Subcutaneous adipose tissue (tissue), 4 donors: ENCODE measurements around the gene SH2D6. TPM values are rescaled to one million over a fixed set of nuclear protein-coding genes. Genes with fewer than 3 reads are reported as not detected.

Experiments
- total RNA-seq, 4 donors: library from RNA; depleted of rRNA; stranded (reverse); fragments of >200 nt; gene quantifications; one replicate each; pipeline ENCODE4 v1.1.0, GENCODE V29; 2016
- TF ChIP-seq, protein P1 (sequence below): fragments of 450-650 bp; IDR thresholded peaks from one replicate; pipeline ENCODE4 v1.5.1; 2016; ENCODE audit warnings: low read depth, mild to moderate bottlenecking, control low read depth, antibody characterized with exemption, moderate library complexity

SH2D6 gene
- total RNA-seq, 4 donors from 2014 or later = 2.8 TPM; not detected in 3

DNA sequence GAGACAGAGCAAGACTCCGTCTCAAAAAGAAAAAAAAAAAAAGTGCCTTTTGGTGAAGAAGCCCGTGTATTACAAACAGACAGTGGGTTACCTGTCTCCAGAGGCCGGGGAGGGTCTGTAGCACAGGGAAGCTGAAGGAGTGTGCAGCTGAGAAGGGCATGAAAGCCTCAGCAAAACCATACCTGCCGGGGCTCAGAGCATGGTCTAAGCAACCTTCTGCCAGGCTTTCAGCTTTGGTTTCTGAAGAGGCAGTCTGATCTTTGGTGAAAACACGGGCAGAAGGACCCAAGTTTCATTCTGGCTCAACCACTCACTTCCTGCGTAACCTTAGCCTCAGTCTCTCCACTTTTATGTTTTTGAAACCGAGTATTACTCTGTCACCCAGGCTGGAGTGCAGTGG is 21.5 kb downstream of the SH2D6 start:
- TF ChIP-seq, protein P1, sequence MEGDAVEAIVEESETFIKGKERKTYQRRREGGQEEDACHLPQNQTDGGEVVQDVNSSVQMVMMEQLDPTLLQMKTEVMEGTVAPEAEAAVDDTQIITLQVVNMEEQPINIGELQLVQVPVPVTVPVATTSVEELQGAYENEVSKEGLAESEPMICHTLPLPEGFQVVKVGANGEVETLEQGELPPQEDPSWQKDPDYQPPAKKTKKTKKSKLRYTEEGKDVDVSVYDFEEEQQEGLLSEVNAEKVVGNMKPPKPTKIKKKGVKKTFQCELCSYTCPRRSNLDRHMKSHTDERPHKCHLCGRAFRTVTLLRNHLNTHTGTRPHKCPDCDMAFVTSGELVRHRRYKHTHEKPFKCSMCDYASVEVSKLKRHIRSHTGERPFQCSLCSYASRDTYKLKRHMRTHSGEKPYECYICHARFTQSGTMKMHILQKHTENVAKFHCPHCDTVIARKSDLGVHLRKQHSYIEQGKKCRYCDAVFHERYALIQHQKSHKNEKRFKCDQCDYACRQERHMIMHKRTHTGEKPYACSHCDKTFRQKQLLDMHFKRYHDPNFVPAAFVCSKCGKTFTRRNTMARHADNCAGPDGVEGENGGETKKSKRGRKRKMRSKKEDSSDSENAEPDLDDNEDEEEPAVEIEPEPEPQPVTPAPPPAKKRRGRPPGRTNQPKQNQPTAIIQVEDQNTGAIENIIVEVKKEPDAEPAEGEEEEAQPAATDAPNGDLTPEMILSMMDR = no peak

DNA sequence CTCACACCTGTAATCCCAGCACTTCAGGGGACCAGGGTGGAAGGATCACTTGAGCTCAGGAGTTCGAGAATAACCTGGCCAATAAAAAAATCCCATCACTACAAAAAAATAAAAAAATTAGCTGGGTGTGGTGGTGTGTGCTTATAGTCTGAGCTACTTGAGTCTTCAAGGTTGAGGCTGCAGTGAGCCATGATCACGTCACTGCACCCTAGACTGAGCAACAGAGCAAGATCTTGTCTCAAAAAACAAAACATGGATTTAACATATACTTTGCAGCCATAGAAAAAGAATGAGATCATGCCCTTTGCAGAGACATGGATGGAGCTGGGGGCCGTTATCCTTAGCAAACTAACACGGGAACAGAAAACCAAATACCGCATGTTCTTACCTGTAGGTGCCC is 22.2 kb downstream of the SH2D6 start:
- TF ChIP-seq, protein P1 = no peak

DNA sequence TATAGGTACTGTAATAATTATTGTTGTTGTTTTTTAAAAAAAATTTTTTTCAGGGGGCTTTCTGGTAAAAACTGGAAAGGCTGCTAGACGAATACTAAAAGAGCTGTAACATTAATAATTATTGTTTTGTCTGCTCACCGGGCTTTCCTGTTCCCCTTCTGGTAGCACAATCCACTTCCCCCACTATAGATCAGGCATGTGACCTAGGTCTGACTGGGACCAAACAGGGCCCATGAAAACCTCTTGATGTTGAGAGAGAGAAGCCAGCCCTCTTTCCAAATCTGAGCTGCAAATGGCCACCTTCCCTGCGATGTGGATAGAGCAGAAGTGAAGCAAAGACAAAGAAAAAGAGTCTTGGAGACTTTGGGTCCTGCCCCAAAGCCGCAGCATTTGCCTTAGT is 23.4 kb downstream of the SH2D6 start:
- TF ChIP-seq, protein P1 = no peak

DNA sequence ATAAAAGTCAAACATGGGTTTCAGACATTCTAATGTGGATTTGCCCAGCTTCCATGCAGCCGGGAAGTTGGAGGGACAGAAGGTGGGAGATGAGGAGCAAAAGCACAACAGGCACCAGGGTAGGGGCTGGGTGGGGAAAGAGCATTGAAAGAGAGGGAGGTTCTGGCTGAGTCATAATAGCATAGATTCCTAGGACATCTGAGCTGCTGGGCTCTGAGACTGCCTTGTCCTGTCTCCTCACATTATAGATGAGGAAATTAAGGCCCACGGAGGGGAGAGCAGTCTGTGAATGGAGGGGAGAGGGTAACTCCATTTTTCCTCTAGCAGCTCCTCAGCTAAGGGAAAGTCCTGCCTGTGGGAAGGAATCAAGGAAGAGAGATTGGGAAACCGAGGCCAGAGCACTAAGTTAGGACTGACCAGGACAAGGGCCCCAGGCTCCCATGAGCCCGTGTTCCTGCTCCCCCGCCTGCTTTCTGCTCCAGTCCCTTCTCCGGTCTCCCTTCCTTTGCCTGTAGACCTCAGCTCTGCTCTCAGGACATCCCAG is 26.2 kb downstream of the SH2D6 start:
- TF ChIP-seq, protein P1 = no peak

DNA sequence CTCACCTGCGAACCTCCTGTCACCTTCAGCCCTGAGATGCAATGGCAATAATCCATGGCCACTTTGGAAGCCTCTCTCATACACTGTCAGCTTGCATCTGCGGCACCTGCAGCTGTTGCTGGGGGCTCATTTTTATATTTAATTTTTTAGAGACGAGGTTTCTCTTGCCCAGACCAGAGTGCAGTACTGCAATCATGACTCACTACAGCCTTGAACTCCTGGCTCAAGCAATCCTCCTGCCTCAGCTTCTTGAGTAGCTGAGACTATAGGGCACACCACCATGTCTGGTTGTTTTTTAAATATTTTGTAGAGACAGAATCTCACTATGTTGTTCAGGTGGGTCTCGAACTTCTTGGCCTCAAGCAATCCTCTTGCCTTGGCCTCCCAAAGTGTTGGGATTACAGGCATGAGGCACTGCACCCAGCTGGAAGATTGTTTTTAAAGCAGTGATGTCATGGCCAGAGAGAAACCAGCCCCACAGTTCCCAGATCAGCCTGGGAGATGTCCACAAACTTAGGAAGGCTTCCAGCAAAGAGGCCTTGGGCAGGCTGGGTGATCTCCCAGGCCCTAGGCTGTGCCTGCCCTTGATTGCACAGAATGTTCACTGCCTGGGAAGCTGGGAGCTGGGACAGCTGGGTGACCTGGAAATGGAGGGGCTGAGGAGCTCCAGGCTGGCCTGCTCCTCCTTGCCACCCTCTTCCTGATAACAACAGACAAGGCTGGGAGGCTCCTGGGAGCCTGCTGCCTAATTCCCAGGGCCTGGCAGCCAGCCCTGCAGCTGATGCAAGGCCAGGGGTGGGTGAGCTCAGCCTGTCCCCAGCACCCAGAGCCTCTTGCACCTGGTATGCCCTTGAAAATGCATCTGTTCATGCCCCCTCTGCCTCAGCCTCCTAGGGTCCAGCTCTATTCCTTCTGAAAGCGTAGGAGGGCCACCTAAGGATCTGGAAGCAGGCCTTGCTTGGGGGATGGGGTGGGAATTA is 27.1 kb downstream of the SH2D6 start:
- TF ChIP-seq, protein P1 = no peak

DNA sequence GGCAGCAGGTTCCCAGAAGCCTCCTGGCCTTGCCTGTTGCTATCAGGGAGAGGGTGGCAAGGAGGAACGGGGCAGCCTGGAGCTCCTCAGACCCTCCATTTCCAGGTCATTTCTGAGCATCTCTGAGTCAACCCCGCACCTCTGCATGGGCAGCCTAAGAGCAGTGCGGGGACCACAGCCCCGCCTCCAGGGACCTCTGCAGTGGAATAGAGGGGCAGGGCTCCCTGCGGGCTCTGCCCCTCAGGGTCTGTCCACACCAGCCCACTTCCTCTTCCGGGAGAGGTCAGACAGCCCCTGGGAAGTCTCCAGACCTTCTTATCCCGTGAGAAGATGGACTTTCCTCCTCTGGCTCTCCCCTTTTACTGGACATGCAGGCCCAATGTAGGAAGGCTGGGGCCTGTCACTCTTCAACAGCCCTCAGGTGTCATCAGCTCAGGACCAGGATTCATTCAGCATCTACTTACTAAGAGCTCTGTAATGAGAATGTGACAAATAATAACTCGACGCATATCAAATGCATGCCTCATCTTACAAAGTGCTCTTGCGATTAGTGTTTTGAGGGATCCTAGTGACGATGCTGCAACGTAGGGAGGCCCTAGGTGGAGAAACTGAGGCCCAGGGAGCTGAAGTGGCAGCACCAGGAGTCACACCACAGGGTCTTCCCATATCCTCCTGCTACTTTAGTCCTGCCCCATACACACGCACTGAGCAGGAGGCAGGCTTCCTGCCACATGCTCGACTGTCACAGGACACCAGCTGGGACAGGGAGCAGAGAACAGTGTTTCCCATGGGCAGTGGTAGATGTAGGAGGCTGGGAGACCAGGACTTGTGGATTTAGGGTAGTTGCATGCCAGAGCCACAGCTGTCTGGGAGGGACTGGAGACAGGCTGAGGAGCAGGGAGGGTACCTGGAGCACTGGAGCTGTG is 28.0 kb downstream of the SH2D6 start:
- TF ChIP-seq, protein P1 = no peak
